Calu3 (cell line): ENCODE results near the gene TXLNA. TPM values are rescaled to one million over a fixed set of nuclear protein-coding genes. Genes with fewer than 3 reads are reported as not detected.

Source experiments
- BruUV-seq: library from RNA; stranded (reverse); fragments of 400-500 nt; replicated peaks from 2 replicates; lab custom pipeline; 2021; lab: Mats Ljungman, UMichigan
- CTCF ChIA-PET: fragments of 300-600 bp; sonication (Branson Sonifier 250); formaldehyde crosslinking; loops from one replicate; lab custom pipeline; 2022; ENCODE audit warnings: antibody characterized with exemption; lab: Charles Lee
- DNase-seq: peaks from one replicate; pipeline ENCODE4 v3.0.0; 2022
- H3K27ac Mint-ChIP-seq: one replicate; pipeline ENCODE4 v1.8.0; 2022; ENCODE audit warnings: mixed read lengths; ENCODE audit not compliant: unreplicated experiment
- H3K27me3 Mint-ChIP-seq: one replicate; pipeline ENCODE4 v1.8.0; 2022; ENCODE audit warnings: mixed read lengths; ENCODE audit not compliant: unreplicated experiment
- H3K36me3 Mint-ChIP-seq: one replicate; pipeline ENCODE4 v1.8.0; 2022; ENCODE audit warnings: mild to moderate bottlenecking, moderate library complexity, mixed read lengths; ENCODE audit not compliant: insufficient read depth, unreplicated experiment
- H3K4me1 Mint-ChIP-seq: one replicate; pipeline ENCODE4 v1.8.0; 2022; ENCODE audit warnings: mild to moderate bottlenecking, low read depth, mixed read lengths; ENCODE audit not compliant: unreplicated experiment
- H3K4me3 Mint-ChIP-seq: one replicate; pipeline ENCODE4 v1.8.0; 2022; ENCODE audit warnings: mild to moderate bottlenecking, low read depth, moderate library complexity, mixed read lengths; ENCODE audit not compliant: unreplicated experiment
- H3K9me3 Mint-ChIP-seq: one replicate; pipeline ENCODE4 v1.8.0; 2022; ENCODE audit warnings: low read depth, mixed read lengths; ENCODE audit not compliant: unreplicated experiment
- CTCF ChIP-seq: fragments of 200-600 bp; IDR thresholded peaks from one replicate; pipeline ENCODE4 v1.8.0; 2022; ENCODE audit warnings: antibody characterized with exemption; ENCODE audit not compliant: unreplicated experiment
- intact Hi-C: fragments of 100-400 bp; cut with micrococcal nuclease; formaldehyde crosslinking; loops from one replicate; pipeline ENCODE4 v1.10.0; 2022; ENCODE audit not compliant: unreplicated experiment
- total RNA-seq: library from RNA; stranded (reverse); gene quantifications from 2 replicates; pipeline ENCODE4 v1.2.3, GENCODE V29; 2022

TXLNA gene
- total RNA-seq, 1 experiment from 2014 or later = 58.4 TPM

- no TSS peak for BruUV-seq
- CTCF ChIA-PET = interaction anchor here (0.7 kb wide), 1 partner anchor 15 kb away, joined by 4 read pairs; no protein-coding TSS in a partner anchor
- H3K9me3 Mint-ChIP-seq = no peaks in the 10 kb centered on the region
- H3K27ac Mint-ChIP-seq = no peak overlapping the region
- H3K4me1 Mint-ChIP-seq = peaks cover 2% of the 10 kb centered on the region
- no peak for TF ChIP-seq CTCF
- peaks cover 81% of the 10 kb centered on the region for H3K36me3 Mint-ChIP-seq
- intact Hi-C loops = no loop called here
- DNase-seq = no peak
- H3K27me3 Mint-ChIP-seq = no peaks in the 10 kb centered on the region
- H3K4me3 Mint-ChIP-seq = no peak overlapping the region
Observed at GRCh38 chr1:32194984-32195383, 15.5 kb downstream of the TXLNA start.

GRCh38 chr1:32195531-32195930 is 16.1 kb downstream of the TXLNA start:
- Mint-ChIP-seq H3K9me3 (no peaks in the 10 kb centered on the region), H3K27ac (no peak overlapping the region), H3K27me3 (no peaks in the 10 kb centered on the region), H3K4me1 (peaks cover 7% of the 10 kb centered on the region), H3K36me3 (peaks cover 83% of the 10 kb centered on the region), H3K4me3 (no peak overlapping the region)
- no peak for DNase-seq
- CTCF ChIA-PET = interaction anchor here (0.7 kb wide), 1 partner anchor 16 kb away, joined by 4 read pairs; no protein-coding TSS in a partner anchor
- no TSS peak for BruUV-seq
- no peak for TF ChIP-seq CTCF
- intact Hi-C loops = no loop called here

GRCh38 chr1:32195972-32196823 is 16.7 kb downstream of the TXLNA start:
- Mint-ChIP-seq H3K27me3 (no peaks in the 10 kb centered on the region), H3K36me3 (peaks cover 84% of the 10 kb centered on the region), H3K27ac (no peak overlapping the region)

GRCh38 chr1:32197074-32197473 is 17.6 kb downstream of the TXLNA start:
- TF ChIP-seq CTCF = no peak
- Mint-ChIP-seq H3K27ac (no peak overlapping the region), H3K36me3 (peaks cover 81% of the 10 kb centered on the region), H3K4me1 (peaks cover 16% of the 10 kb centered on the region), H3K9me3 (no peaks in the 10 kb centered on the region), H3K27me3 (no peaks in the 10 kb centered on the region), H3K4me3 (no peak overlapping the region)
- intact Hi-C loops = no loop called here
- DNase-seq = no peak
- no TSS peak for BruUV-seq
- CTCF ChIA-PET = interaction anchor here (0.7 to 1.0 kb wide), 2 partner anchors 9 to 36 kb away, joined by 3 read pairs; partner anchors contain the start of gene IQCC

More at GRCh38 chr1:32195972-32196823, 16.7 kb downstream of the TXLNA start:
- Mint-ChIP-seq H3K9me3 (no peaks in the 10 kb centered on the region), H3K4me3 (no peak overlapping the region), H3K4me1 (peaks cover 10% of the 10 kb centered on the region)
- CTCF ChIA-PET = interaction anchor here (0.7 kb wide), 1 partner anchor 16 kb away, joined by 4 read pairs; no protein-coding TSS in a partner anchor
- intact Hi-C loops = no loop called here
- no peak for DNase-seq
- TF ChIP-seq CTCF = no peak
- TSS peak; percentile 27 for BruUV-seq
